Breast epithelium (tissue), 4 donors: ENCODE measurements around the gene BACH2. TPM values are rescaled to one million over a fixed set of nuclear protein-coding genes. Genes with fewer than 3 reads are reported as not detected.

Experiments used
- DNase-seq, 2 donors: peaks; one replicate each; pipeline ENCODE4 v3.0.0-alpha.2; 2019; ENCODE audit warnings: low spot score in 2 of 2
- H3K27ac ChIP-seq, 2 donors: fragments of 200-600 bp; sonication (generic) in 1 of 2; one replicate each; pipeline ENCODE4 v1.5.1; 2016 to 2019; ENCODE audit warnings: mild to moderate bottlenecking in 1 of 2
- H3K27me3 ChIP-seq, 2 donors: fragments of 200-600 bp; sonication (generic) in 1 of 2; one replicate each; pipeline versions ENCODE4 v1.5.1 to v1.6.0; 2017 to 2019; ENCODE audit warnings: control low read depth in 1 of 2, mild to moderate bottlenecking in 1 of 2
- H3K36me3 ChIP-seq: fragments of 200-600 bp; one replicate; pipeline ENCODE4 v1.5.1; 2019
- H3K4me1 ChIP-seq, 2 donors: fragments of 200-600 bp; sonication (generic); one replicate each; pipeline ENCODE4 v1.5.1; 2016 to 2019; ENCODE audit warnings: control low read depth in 1 of 2
- H3K4me3 ChIP-seq, 3 donors: fragments of 200-600 bp; sonication (generic); 1 replicate in 2 of 3; 2 replicates in 1 of 3; pipeline ENCODE4 v1.5.1; 2016 to 2019; ENCODE audit warnings: mild to moderate bottlenecking in 3 of 3, moderate library complexity in 2 of 3
- H3K9me3 ChIP-seq, 2 donors: fragments of 200-600 bp; sonication (generic) in 1 of 2; one replicate each; pipeline ENCODE4 v1.5.1; 2016 to 2019; ENCODE audit warnings: control low read depth in 1 of 2
- CTCF ChIP-seq, 3 donors: fragments of 450-650 bp; IDR thresholded peaks; one replicate each; pipeline ENCODE4 v1.5.1; 2016 to 2017; ENCODE audit warnings: antibody characterized with exemption in 3 of 3, mild to moderate bottlenecking in 3 of 3, moderate library complexity in 3 of 3
- POLR2A ChIP-seq: fragments of 450-650 bp; IDR thresholded peaks from one replicate; pipeline ENCODE4 v1.6.1; 2016; ENCODE audit warnings: antibody characterized with exemption, mild to moderate bottlenecking, moderate library complexity
- POLR2AphosphoS5 ChIP-seq, 3 donors: sonication (generic); formaldehyde crosslinking; IDR thresholded peaks; one replicate each; pipeline ENCODE4 v1.6.1; 2017; ENCODE audit warnings: antibody characterized with exemption in 3 of 3
- intact Hi-C: fragments of 100-400 bp; cut with DNase I; formaldehyde crosslinking; loops from one replicate; pipeline ENCODE4 v1.15.1; 2023; ENCODE audit warnings: low total_unique reads
- total RNA-seq, 3 donors: library from RNA; depleted of rRNA; stranded (reverse); fragments of >200 nt; gene quantifications; one replicate each; pipeline ENCODE4 v1.1.0, GENCODE V29; 2016

The BACH2 gene
- total RNA-seq, 3 donors from 2014 or later: 6.2 to 13.8 (median 7.0) TPM

GRCh38 chr6:90197854-90198496, 98.7 kb downstream of the BACH2 start:
- H3K27me3 ChIP-seq: no peaks in the 10 kb centered on the region
- DNase-seq: no peak
- no peaks in the 10 kb centered on the region for H3K36me3 ChIP-seq
- no peaks in the 10 kb centered on the region for H3K4me1 ChIP-seq
- H3K27ac ChIP-seq: no peak overlapping the region
- intact Hi-C loops: no loop called here
- TF ChIP-seq POLR2A (no peak), POLR2AphosphoS5 (IDR thresholded peaks at IDR 0.05) (no peak), CTCF (IDR thresholded peaks at IDR 0.05) (no peak)
- peaks cover 0 to 10% of the 10 kb centered on the region in 2 donors for H3K9me3 ChIP-seq
- no peak overlapping the region for H3K4me3 ChIP-seq

GRCh38 chr6:90195094-90195829, 101.4 kb downstream of the BACH2 start:
- Histone ChIP-seq H3K9me3 (peaks cover 0 to 10% of the 10 kb centered on the region in 2 donors), H3K4me3 (no peak overlapping the region), H3K36me3 (no peaks in the 10 kb centered on the region), H3K27me3 (no peaks in the 10 kb centered on the region), H3K4me1 (no peaks in the 10 kb centered on the region), H3K27ac (no peak overlapping the region)
- TF ChIP-seq POLR2AphosphoS5 (IDR thresholded peaks at IDR 0.05) (no peak), CTCF (IDR thresholded peaks at IDR 0.05) (no peak), POLR2A (no peak)
- no peak for DNase-seq
- intact Hi-C loops: loop anchor here (2.0 kb wide), 1 partner anchor 58 kb away; no protein-coding TSS in a partner anchor

- H3K27me3 ChIP-seq: no peaks in the 10 kb centered on the region
- intact Hi-C loops: loop anchor here (2.0 kb wide), 1 partner anchor 58 kb away; no protein-coding TSS in a partner anchor
- DNase-seq: no peak
- no peaks in the 10 kb centered on the region for H3K4me1 ChIP-seq
- no peak overlapping the region for H3K27ac ChIP-seq
- H3K9me3 ChIP-seq: peaks cover 0 to 10% of the 10 kb centered on the region in 2 donors
- H3K36me3 ChIP-seq: no peaks in the 10 kb centered on the region
- H3K4me3 ChIP-seq: no peak overlapping the region
- TF ChIP-seq CTCF (IDR thresholded peaks at IDR 0.05): no peak
- TF ChIP-seq POLR2A: no peak
- TF ChIP-seq POLR2AphosphoS5 (IDR thresholded peaks at IDR 0.05): no peak
Observed at GRCh38 chr6:90194371-90194841, 102.2 kb downstream of the BACH2 start.

GRCh38 chr6:90193359-90193758, 103.3 kb downstream of the BACH2 start:
- no peak for DNase-seq
- H3K4me3 ChIP-seq: no peak overlapping the region
- no peaks in the 10 kb centered on the region for H3K36me3 ChIP-seq
- no peaks in the 10 kb centered on the region for H3K27me3 ChIP-seq
- intact Hi-C loops: no loop called here
- TF ChIP-seq CTCF (IDR thresholded peaks at IDR 0.05) (no peak), POLR2A (no peak), POLR2AphosphoS5 (IDR thresholded peaks at IDR 0.05) (no peak)
- peaks cover 0 to 10% of the 10 kb centered on the region in 2 donors for H3K9me3 ChIP-seq
- H3K4me1 ChIP-seq: no peaks in the 10 kb centered on the region
- no peak overlapping the region for H3K27ac ChIP-seq

GRCh38 chr6:90192857-90193256, 103.8 kb downstream of the BACH2 start:
- Histone ChIP-seq H3K4me1 (no peaks in the 10 kb centered on the region), H3K9me3 (peaks cover 0 to 5% of the 10 kb centered on the region in 2 donors), H3K27ac (no peak overlapping the region), H3K27me3 (no peaks in the 10 kb centered on the region), H3K4me3 (no peak overlapping the region), H3K36me3 (no peaks in the 10 kb centered on the region)
- TF ChIP-seq POLR2A: no peak
- no peak for TF ChIP-seq CTCF (IDR thresholded peaks at IDR 0.05)
- no peak for TF ChIP-seq POLR2AphosphoS5 (IDR thresholded peaks at IDR 0.05)
- no peak for DNase-seq
- intact Hi-C loops: no loop called here
